C4-2B (cell line): ENCODE measurements around the gene CST7.

Experiments
- H3K27ac ChIP-seq: fragments of 450-650 bp; 2 replicates; pipeline ENCODE4 v1.5.1; 2017
- ZFX ChIP-seq: fragments of 450-650 bp; IDR thresholded peaks from 2 replicates; pipeline ENCODE4 v1.6.1; 2017
- TF ChIP-seq, protein P1 (sequence below): fragments of 450-650 bp; conservative IDR thresholded peaks from 2 replicates; pipeline ENCODE4 v1.5.1; 2017; ENCODE audit warnings: mild to moderate bottlenecking

The CST7 gene

GRCh38 chr20:24977797-24978196 lies 28.7 kb downstream of the CST7 start:
- no peak overlapping the region for H3K27ac ChIP-seq
- no peak for TF ChIP-seq ZFX
- TF ChIP-seq, protein P1, sequence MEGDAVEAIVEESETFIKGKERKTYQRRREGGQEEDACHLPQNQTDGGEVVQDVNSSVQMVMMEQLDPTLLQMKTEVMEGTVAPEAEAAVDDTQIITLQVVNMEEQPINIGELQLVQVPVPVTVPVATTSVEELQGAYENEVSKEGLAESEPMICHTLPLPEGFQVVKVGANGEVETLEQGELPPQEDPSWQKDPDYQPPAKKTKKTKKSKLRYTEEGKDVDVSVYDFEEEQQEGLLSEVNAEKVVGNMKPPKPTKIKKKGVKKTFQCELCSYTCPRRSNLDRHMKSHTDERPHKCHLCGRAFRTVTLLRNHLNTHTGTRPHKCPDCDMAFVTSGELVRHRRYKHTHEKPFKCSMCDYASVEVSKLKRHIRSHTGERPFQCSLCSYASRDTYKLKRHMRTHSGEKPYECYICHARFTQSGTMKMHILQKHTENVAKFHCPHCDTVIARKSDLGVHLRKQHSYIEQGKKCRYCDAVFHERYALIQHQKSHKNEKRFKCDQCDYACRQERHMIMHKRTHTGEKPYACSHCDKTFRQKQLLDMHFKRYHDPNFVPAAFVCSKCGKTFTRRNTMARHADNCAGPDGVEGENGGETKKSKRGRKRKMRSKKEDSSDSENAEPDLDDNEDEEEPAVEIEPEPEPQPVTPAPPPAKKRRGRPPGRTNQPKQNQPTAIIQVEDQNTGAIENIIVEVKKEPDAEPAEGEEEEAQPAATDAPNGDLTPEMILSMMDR, result no peak

GRCh38 chr20:24978513-24978912 lies 29.4 kb downstream of the CST7 start:
- TF ChIP-seq, protein P1, result no peak
- TF ChIP-seq ZFX, result no peak

GRCh38 chr20:24979036-24979960 lies 30.2 kb downstream of the CST7 start:
- H3K27ac ChIP-seq, result no peak overlapping the region
- TF ChIP-seq, protein P1, result no peak
- no peak for TF ChIP-seq ZFX

More at GRCh38 chr20:24978513-24978912, 29.4 kb downstream of the CST7 start:
- H3K27ac ChIP-seq, result no peak overlapping the region

GRCh38 chr20:24980291-24981053 lies 31.4 kb downstream of the CST7 start:
- TF ChIP-seq ZFX, result no peak
- TF ChIP-seq, protein P1, result no peak
- no peak overlapping the region for H3K27ac ChIP-seq

DNA sequence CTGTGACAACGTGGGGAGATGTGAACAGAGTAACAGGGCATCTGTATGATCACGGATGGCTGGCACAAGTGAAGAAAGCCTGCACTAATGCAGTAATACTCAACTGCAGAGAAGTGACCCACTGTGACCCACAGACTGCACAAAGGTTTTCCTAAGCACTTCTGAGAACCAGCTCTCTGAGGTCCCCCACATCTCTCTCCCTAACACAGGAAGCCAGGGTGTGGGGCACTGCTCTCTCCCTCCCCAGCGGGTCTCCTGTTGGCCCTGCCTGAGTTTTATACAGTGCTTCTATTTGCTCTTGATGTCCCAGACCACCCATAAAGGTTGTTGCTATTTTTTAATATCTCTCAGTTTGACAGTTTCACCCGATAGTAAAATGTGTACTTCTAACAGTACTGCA lies 32.2 kb downstream of the CST7 start:
- no peak overlapping the region for H3K27ac ChIP-seq

DNA sequence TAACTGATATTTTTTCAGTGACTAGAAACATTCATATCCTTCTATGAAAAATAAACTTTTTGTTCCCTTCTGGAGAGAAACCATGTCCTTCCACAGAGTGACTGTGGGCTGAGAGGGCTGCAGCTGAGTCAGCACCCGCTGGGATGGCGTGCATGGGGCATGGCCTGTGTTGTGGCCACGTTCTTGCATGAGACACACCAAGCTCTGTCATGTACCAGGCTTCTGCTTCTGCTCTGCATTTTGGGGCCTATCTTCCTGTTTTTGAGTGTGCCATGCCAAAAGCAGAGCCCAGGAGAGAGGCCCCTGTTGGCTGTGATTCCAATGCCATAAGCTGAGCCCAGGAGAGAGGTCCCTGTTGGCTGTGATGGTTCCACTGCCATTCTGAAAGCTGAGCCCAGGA lies 32.7 kb downstream of the CST7 start:
- no peak overlapping the region for H3K27ac ChIP-seq
- TF ChIP-seq, protein P1, result no peak
- TF ChIP-seq ZFX, result no peak

More for the DNA sequence above, 32.2 kb downstream of the CST7 start:
- TF ChIP-seq, protein P1, result no peak
- TF ChIP-seq ZFX, result no peak

DNA sequence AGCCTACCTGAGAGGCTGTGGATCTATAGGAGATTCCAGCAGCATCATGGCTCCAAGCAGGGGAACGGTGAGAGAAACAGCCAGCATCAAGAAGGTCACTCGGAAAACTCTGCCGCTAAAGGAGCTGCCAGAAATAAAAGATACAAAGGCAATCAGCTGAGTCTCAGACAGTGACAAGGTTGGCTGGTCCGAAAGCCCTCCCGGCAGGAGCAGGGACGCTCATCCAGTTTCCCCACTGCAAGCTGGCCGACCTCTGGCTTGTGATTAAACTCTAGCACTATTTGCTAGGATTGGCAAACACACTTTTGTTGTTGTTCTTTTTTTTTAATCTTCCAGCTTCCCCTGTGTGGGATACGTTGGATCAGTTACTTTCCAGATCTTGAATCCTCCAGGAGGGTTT lies 34.8 kb downstream of the CST7 start:
- no peak overlapping the region for H3K27ac ChIP-seq
- TF ChIP-seq, protein P1, result no peak
- no peak for TF ChIP-seq ZFX
